ENCODE results near the gene TBC1D2B.

Gene TBC1D2B

DNA sequence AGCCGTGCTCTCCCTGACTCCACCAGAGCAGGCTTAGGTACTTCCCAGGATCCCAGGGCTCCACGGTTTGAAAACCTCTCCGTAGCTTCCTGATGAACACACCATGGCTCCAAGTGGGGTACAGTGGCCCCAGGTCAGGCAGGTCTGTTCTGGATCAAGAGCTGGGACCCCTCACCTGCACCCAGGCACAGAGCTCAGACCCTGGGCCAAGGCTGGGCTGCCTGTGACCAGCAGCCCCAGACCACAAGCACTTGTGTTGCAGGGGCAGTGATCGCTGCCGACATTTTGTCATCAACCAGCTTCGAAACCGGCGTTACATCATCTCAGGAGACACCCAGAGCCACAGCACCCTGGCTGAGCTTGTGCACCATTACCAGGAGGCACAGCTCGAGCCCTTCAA, 20.2 kb upstream of the TBC1D2B start:
- Histone ChIP-seq H3K4me2 (ENCODE audit: low read length, poor library complexity, severe bottlenecking) (no peak overlapping the region), H3K27me3 (ENCODE audit: control insufficient read depth in 1 of 2, insufficient read depth in 1 of 2, low read length in 2 of 2) (peaks cover 0 to 12% of the 10 kb centered on the region in 2 experiments), H2BK12ac (ENCODE audit: low read length in 2 of 2) (no peak overlapping the region), H2BK120ac (ENCODE audit: low read depth, low read length) (no peak overlapping the region), H3K27ac (ENCODE audit: low read length, poor library complexity, severe bottlenecking) (no peak overlapping the region), H2AFZ (ENCODE audit: low read depth, low read length) (no peak overlapping the region), H3K4ac (ENCODE audit: low read depth in 1 of 2, low read length in 2 of 2) (no peak overlapping the region), H3K79me1 (replicated peaks; ENCODE audit: low read length, poor library complexity, severe bottlenecking) (no peaks in the 10 kb centered on the region), H2AK5ac (ENCODE audit: low read length, severe bottlenecking) (peak overlapping the region; percentile 64), H3K18ac (ENCODE audit: low read depth in 1 of 2, low read length in 2 of 2) (no peak overlapping the region), H3K23ac (ENCODE audit: low read length in 2 of 2) (peak overlapping the region in 1 of 2 experiments; percentile 3), H3K4me3 (ENCODE audit: insufficient read depth in 1 of 2, low read depth in 1 of 2, low read length in 2 of 2) (no peak overlapping the region), H3K9ac (ENCODE audit: low read length) (no peak overlapping the region), H2BK5ac (ENCODE audit: low read depth, low read length, poor library complexity, severe bottlenecking) (no peak overlapping the region), H3K14ac (ENCODE audit: low read length in 2 of 2) (no peak overlapping the region), H2BK15ac (ENCODE audit: low read depth, poor library complexity, severe bottlenecking) (no peak overlapping the region), H4K91ac (ENCODE audit: low read length) (no peak overlapping the region), H3K4me1 (ENCODE audit: control insufficient read depth, insufficient read depth, low read depth, low read length) (peaks cover 15% of the 10 kb centered on the region), H4K8ac (ENCODE audit: low read length) (no peak overlapping the region), H3K9me3 (ENCODE audit: control insufficient read depth, low read length) (no peaks in the 10 kb centered on the region), H3K36me3 (ENCODE audit: control insufficient read depth in 1 of 2, insufficient read depth in 2 of 2, low read depth in 1 of 2, low read length in 2 of 2) (no peaks in the 10 kb centered on the region)
- no peak for DNase-seq
- WGBS = 90% methylated on average over 9 of the region's 9 CpGs

DNA sequence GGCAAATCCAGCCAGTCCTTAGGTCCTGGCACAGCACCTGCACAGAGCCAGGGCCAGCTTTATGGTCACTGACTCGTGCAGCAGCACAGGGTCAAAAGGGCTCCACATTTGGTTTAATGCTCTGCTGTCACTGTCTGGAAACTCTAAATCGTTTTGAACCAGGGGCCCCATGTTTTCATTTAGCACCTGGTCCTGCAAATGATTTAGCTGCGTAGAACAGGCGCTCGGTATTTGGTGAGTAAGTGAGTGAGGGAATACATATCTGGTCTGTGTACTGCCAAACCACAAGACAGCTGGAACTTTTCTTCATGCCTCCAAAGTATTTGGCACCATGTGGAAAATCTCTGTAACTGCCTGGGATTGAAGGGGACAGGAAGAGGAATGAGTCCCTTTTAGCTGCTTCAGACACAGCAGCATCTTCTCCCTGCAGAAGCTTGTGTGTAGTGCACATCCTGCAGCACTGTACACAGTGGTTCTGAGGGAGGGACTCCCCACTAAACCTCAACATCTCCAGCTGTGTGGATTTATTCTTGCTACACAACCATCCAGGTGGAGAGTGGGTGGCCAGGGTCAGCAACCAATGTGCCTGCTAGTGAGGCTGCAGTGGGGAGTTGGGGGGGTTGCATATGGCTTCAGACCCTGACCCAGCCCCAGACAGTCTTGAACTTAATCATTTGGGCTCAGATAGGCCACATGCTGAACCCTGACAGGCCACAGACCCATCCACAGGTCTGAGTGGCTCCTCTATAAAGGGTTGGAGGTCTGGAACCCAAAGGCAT, 15.9 kb upstream of the TBC1D2B start:
- Histone ChIP-seq H2BK15ac (ENCODE audit: low read depth, poor library complexity, severe bottlenecking) (no peak overlapping the region), H3K79me1 (replicated peaks; ENCODE audit: low read length, poor library complexity, severe bottlenecking) (no peaks in the 10 kb centered on the region), H4K91ac (ENCODE audit: low read length) (peak overlapping the region; percentile 2), H3K14ac (ENCODE audit: low read length in 2 of 2) (peak overlapping the region in 1 of 2 experiments; percentile 41), H3K4me1 (ENCODE audit: control insufficient read depth, insufficient read depth, low read depth, low read length) (peaks cover 27% of the 10 kb centered on the region), H3K36me3 (ENCODE audit: control insufficient read depth in 1 of 2, insufficient read depth in 2 of 2, low read depth in 1 of 2, low read length in 2 of 2) (no peaks in the 10 kb centered on the region), H3K4ac (ENCODE audit: low read depth in 1 of 2, low read length in 2 of 2) (peak overlapping the region in 1 of 2 experiments; percentile 30), H2BK5ac (ENCODE audit: low read depth, low read length, poor library complexity, severe bottlenecking) (peak overlapping the region; percentile 78), H3K23ac (ENCODE audit: low read length in 2 of 2) (no peak overlapping the region), H3K27me3 (ENCODE audit: control insufficient read depth in 1 of 2, insufficient read depth in 1 of 2, low read length in 2 of 2) (peaks cover 0 to 32% of the 10 kb centered on the region in 2 experiments), H2AK5ac (ENCODE audit: low read length, severe bottlenecking) (peak overlapping the region; percentile 98), H4K8ac (ENCODE audit: low read length) (peak overlapping the region; percentile 32), H3K4me3 (ENCODE audit: insufficient read depth in 1 of 2, low read depth in 1 of 2, low read length in 2 of 2) (no peak overlapping the region), H2AFZ (ENCODE audit: low read depth, low read length) (no peak overlapping the region), H3K27ac (ENCODE audit: low read length, poor library complexity, severe bottlenecking) (peak overlapping the region; percentile 91), H2BK12ac (ENCODE audit: low read length in 2 of 2) (peak overlapping the region in 1 of 2 experiments; percentile 59), H2BK120ac (ENCODE audit: low read depth, low read length) (no peak overlapping the region), H3K9ac (ENCODE audit: low read length) (no peak overlapping the region), H3K9me3 (ENCODE audit: control insufficient read depth, low read length) (no peaks in the 10 kb centered on the region), H3K18ac (ENCODE audit: low read depth in 1 of 2, low read length in 2 of 2) (peak overlapping the region in 1 of 2 experiments; percentile 28), H3K4me2 (ENCODE audit: low read length, poor library complexity, severe bottlenecking) (peak overlapping the region; percentile 7)
- 8% methylated on average over 5 of the region's 5 CpGs for WGBS
- DNase-seq = peak; percentile 94

DNA sequence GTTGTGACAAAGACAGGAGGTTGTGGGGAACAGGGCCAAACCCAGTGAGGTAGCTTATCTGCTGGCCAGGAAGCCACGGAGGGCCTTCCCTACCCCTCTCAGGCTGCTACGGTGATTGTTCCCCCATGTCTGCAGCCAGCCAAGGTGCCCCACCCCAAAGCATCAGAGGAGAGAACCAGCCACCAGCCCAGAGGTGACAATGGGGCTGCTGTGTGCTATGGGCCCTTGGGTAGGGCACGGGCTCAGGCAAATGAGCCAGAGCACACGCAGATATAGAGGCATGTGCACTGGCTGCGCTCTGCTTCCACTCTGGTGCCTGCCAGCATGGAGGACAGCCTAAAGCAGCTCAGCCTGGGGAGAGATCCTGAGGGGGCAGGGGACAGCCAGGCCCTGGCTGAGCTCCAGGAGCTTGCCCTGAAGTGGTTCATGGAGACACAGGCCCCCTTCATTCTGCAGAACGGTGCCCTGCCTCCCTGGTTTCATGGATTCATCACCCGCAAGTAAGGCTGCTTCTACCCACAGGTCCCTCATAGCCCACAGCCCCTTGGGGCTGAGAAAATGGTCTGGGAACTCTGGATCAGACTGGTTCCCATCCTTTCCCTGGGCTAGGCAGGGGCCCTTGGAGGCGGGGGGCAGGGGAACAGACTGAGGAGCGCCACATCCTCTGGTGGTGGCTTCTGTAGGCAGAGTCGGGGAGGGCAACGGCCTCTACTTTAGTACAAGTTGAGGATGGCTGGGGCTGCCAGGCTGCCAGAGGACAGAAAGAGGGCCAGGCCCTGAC, 14.9 kb upstream of the TBC1D2B start, which contains the start of gene SH2D7:
TSS of gene SH2D7 (plus strand) at position 301 of the 781 bp plus-strand sequence. CDS start at position 325, 24 bp downstream.
- peak within 1 kb of the TSS; percentile 78 for H2BK5ac ChIP-seq (ENCODE audit: low read depth, low read length, poor library complexity, severe bottlenecking)
- H2BK15ac ChIP-seq (ENCODE audit: low read depth, poor library complexity, severe bottlenecking) = no peak within 1 kb of the TSS
- H3K4me3 ChIP-seq (ENCODE audit: insufficient read depth in 1 of 2, low read depth in 1 of 2, low read length in 2 of 2) = no peak within 1 kb of the TSS
- H3K14ac ChIP-seq (ENCODE audit: low read length in 2 of 2) = peak within 1 kb of the TSS in 1 of 2 experiments; percentile 71
- H3K27ac ChIP-seq (ENCODE audit: low read length, poor library complexity, severe bottlenecking) = peak within 1 kb of the TSS; percentile 83
- H3K4ac ChIP-seq (ENCODE audit: low read depth in 1 of 2, low read length in 2 of 2) = peak within 1 kb of the TSS; percentile 3 to 47
- H2BK12ac ChIP-seq (ENCODE audit: low read length in 2 of 2) = peak within 1 kb of the TSS; percentile 43 to 72
- H3K36me3 ChIP-seq (ENCODE audit: control insufficient read depth in 1 of 2, insufficient read depth in 2 of 2, low read depth in 1 of 2, low read length in 2 of 2) = no peaks in the 10 kb centered on the region
- peak within 1 kb of the TSS; percentile 96 for H2AK5ac ChIP-seq (ENCODE audit: low read length, severe bottlenecking)
- H4K8ac ChIP-seq (ENCODE audit: low read length) = peak within 1 kb of the TSS; percentile 45
- H3K9me3 ChIP-seq (ENCODE audit: control insufficient read depth, low read length) = no peaks in the 10 kb centered on the region
- H2BK120ac ChIP-seq (ENCODE audit: low read depth, low read length) = peak within 1 kb of the TSS; percentile 23
- H3K18ac ChIP-seq (ENCODE audit: low read depth in 1 of 2, low read length in 2 of 2) = peak within 1 kb of the TSS; percentile 6 to 71
- H2AFZ ChIP-seq (ENCODE audit: low read depth, low read length) = no peak within 1 kb of the TSS
- WGBS = 90% methylated on average over 11 of the region's 11 CpGs
- no peak within 1 kb of the TSS for H3K23ac ChIP-seq (ENCODE audit: low read length in 2 of 2)
- H3K79me1 ChIP-seq (replicated peaks; ENCODE audit: low read length, poor library complexity, severe bottlenecking) = no peaks in the 10 kb centered on the region
- peak within 1 kb of the TSS; percentile 84 for H4K91ac ChIP-seq (ENCODE audit: low read length)
- H3K4me1 ChIP-seq (ENCODE audit: control insufficient read depth, insufficient read depth, low read depth, low read length) = peaks cover 27% of the 10 kb centered on the region
- no peak within 1 kb of the TSS for H3K9ac ChIP-seq (ENCODE audit: low read length)
- DNase-seq = peak; percentile 32
- H3K4me2 ChIP-seq (ENCODE audit: low read length, poor library complexity, severe bottlenecking) = no peak within 1 kb of the TSS
- H3K27me3 ChIP-seq (ENCODE audit: control insufficient read depth in 1 of 2, insufficient read depth in 1 of 2, low read length in 2 of 2) = peaks cover 0 to 32% of the 10 kb centered on the region in 2 experiments

All from mesenchymal stem cell (in vitro differentiated cells and primary cell).